Mammary epithelial cell (primary cell): ENCODE measurements around the gene CLDN4.

Experiments
- EZH2 ChIP-seq: IDR thresholded peaks from 2 replicates; pipeline ENCODE4 v1.6.1; 2012; ENCODE audit warnings: low read length, inconsistent platforms, borderline replicate concordance
- TF ChIP-seq, protein P1 (sequence below), 2 donors: IDR thresholded peaks in 1 of 2; conservative IDR thresholded peaks in 1 of 2; 2 replicates each; pipeline ENCODE4 v1.5.1; 2011 to 2012; ENCODE audit warnings: inconsistent platforms in 2 of 2, low read length in 2 of 2, mild to moderate bottlenecking in 2 of 2, control low read depth in 1 of 2, low read depth in 1 of 2; ENCODE audit not compliant: insufficient read depth in 1 of 2; ENCODE audit errors: extremely low read depth in 1 of 2

DNA sequence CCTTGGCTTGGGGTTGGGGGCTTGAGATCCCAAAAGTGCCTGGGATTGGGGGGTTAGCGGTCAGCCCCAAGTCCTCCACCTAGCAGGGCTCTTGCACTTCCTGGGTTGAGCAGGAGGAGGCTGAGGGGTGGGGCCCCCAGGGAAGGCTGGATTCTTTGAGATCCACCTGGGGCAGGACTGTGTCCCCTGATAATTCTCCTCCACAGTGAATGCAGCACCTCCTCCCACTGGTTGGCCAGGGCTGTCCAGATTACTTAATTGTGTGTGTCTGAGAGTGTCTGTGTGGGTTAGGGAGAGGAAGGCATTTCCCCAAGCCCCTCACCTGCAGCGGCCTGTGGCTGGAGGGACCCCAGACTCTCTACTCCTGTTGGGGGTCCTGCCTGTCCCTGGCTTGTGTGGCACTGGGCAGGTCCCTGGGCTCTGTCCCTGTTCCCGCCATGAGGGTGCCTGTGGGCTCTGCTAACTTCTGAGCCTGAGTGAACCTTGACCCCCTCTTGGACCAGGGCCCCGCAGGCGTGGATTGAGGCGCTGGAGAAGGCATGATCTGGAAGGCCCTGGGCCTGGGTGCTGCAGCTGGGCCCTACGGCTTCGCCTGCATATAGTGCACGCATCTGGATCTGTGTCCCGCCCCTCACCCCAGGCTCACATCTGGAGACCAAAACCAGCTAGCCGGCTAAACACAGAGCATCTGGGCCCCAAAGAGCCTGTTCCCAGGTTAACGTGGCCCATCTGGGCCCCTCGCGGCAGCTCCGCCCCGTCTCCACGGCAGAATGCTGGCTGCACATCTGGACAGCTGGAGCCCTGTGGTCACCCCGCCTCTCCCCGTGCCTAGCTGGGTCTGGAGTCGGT is 40.6 kb downstream of the CLDN4 start:
- TF ChIP-seq, protein P1, sequence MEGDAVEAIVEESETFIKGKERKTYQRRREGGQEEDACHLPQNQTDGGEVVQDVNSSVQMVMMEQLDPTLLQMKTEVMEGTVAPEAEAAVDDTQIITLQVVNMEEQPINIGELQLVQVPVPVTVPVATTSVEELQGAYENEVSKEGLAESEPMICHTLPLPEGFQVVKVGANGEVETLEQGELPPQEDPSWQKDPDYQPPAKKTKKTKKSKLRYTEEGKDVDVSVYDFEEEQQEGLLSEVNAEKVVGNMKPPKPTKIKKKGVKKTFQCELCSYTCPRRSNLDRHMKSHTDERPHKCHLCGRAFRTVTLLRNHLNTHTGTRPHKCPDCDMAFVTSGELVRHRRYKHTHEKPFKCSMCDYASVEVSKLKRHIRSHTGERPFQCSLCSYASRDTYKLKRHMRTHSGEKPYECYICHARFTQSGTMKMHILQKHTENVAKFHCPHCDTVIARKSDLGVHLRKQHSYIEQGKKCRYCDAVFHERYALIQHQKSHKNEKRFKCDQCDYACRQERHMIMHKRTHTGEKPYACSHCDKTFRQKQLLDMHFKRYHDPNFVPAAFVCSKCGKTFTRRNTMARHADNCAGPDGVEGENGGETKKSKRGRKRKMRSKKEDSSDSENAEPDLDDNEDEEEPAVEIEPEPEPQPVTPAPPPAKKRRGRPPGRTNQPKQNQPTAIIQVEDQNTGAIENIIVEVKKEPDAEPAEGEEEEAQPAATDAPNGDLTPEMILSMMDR (conservative IDR thresholded peaks at IDR 0.05 in 1 of 2, IDR thresholded peaks at IDR 0.05 in 1 of 2; ENCODE audit: extremely low read depth in 1 of 2, insufficient read depth in 1 of 2, low read depth in 1 of 2, low read length in 2 of 2) = no peak
- TF ChIP-seq EZH2 = no peak
